Endometrial microvascular endothelial cells (primary cell): Measurements from ENCODE around the gene TFCP2L1. TPM values are rescaled to one million over a fixed set of nuclear protein-coding genes. Genes with fewer than 3 reads are reported as not detected.

Experiments
- in situ Hi-C: cut with HindIII; loops from 2 replicates; pipeline ENCODE4 v1.10.0; 2017; ENCODE audit warnings: low sequenced_read_pairs, low pct_unique_long_range_greater_than_20kb; ENCODE audit errors: inconsistent ontology term
- total RNA-seq: library from RNA; depleted of rRNA; stranded (reverse); fragments of >200 nt; gene quantifications from one replicate; pipeline ENCODE4 v1.2.3, GENCODE V29; 2015; ENCODE audit errors: inconsistent ontology term

The TFCP2L1 gene
- total RNA-seq, 1 donor from 2014 or later = not detected

- in situ Hi-C loops = no loop called here
These were observed 117.6 kb downstream of the TFCP2L1 start for GRCh38 chr2:121167411-121167810.

Other genes with a start within 250 kb of the TFCP2L1 start
- not detected for gene RNU4ATAC, start 245.7 kb upstream of the TFCP2L1 start, total RNA-seq